Activated CD8-positive, alpha-beta T cell treated with anti-CD3 and anti-CD28 coated beads for 36 hours (primary cell): ENCODE data around the gene PTPRD. TPM values are rescaled to one million over a fixed set of nuclear protein-coding genes. Genes with fewer than 3 reads are reported as not detected.

Source experiments
- ATAC-seq: fragments of 200-7000 bp; cut with Tn5 transposase; one replicate; pipeline ENCODE4 v1.10.0; 2021; ENCODE audit warnings: mild to moderate bottlenecking, moderate library complexity
- CTCF ChIA-PET: fragments of 350-600 bp; sonication (Branson Sonifier 250); formaldehyde crosslinking; loops from one replicate; lab custom pipeline; 2021; ENCODE audit warnings: antibody characterized with exemption; lab: Charles Lee
- POLR2A ChIA-PET: fragments of 350-600 bp; sonication (Branson Sonifier 250); formaldehyde crosslinking; loops from one replicate; lab custom pipeline; 2021; ENCODE audit warnings: antibody characterized with exemption; lab: Charles Lee
- DNase-seq: peaks from one replicate; pipeline ENCODE4 v3.0.0-alpha.2; 2020
- H3K27ac Mint-ChIP-seq: one replicate; pipeline ENCODE4 v1.8.0; 2021; ENCODE audit warnings: mild to moderate bottlenecking, mixed read lengths
- H3K27me3 Mint-ChIP-seq: one replicate; pipeline ENCODE4 v1.8.0; 2021; ENCODE audit warnings: mixed read lengths
- H3K36me3 Mint-ChIP-seq: one replicate; pipeline ENCODE4 v1.8.0; 2021; ENCODE audit warnings: low read depth, mixed read lengths
- H3K4me1 Mint-ChIP-seq: one replicate; pipeline ENCODE4 v1.8.0; 2021; ENCODE audit warnings: low read depth, mixed read lengths
- H3K4me3 Mint-ChIP-seq: one replicate; pipeline ENCODE4 v1.8.0; 2021; ENCODE audit warnings: mild to moderate bottlenecking, moderate library complexity, mixed read lengths
- H3K9me3 Mint-ChIP-seq: one replicate; pipeline ENCODE4 v1.8.0; 2021; ENCODE audit warnings: mixed read lengths
- intact Hi-C: fragments of 100-400 bp; cut with micrococcal nuclease; formaldehyde crosslinking; loops from one replicate; pipeline ENCODE4 v1.10.0; 2022
- total RNA-seq, 2 experiments: library from RNA; stranded (reverse); gene quantifications; one replicate each; pipeline ENCODE4 v1.2.3, GENCODE V29; 2021
- TF ChIP-seq, protein P1 (sequence below): fragments of 200-600 bp; IDR thresholded peaks from one replicate; pipeline ENCODE4 v1.8.0; 2022; ENCODE audit warnings: antibody characterized with exemption, mild to moderate bottlenecking

Gene PTPRD
- total RNA-seq, 2 experiments from 2014 or later: not detected

- TF ChIP-seq, protein P1, sequence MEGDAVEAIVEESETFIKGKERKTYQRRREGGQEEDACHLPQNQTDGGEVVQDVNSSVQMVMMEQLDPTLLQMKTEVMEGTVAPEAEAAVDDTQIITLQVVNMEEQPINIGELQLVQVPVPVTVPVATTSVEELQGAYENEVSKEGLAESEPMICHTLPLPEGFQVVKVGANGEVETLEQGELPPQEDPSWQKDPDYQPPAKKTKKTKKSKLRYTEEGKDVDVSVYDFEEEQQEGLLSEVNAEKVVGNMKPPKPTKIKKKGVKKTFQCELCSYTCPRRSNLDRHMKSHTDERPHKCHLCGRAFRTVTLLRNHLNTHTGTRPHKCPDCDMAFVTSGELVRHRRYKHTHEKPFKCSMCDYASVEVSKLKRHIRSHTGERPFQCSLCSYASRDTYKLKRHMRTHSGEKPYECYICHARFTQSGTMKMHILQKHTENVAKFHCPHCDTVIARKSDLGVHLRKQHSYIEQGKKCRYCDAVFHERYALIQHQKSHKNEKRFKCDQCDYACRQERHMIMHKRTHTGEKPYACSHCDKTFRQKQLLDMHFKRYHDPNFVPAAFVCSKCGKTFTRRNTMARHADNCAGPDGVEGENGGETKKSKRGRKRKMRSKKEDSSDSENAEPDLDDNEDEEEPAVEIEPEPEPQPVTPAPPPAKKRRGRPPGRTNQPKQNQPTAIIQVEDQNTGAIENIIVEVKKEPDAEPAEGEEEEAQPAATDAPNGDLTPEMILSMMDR: no peak
- Mint-ChIP-seq H3K9me3 (no peaks in the 10 kb centered on the region), H3K4me3 (no peak overlapping the region), H3K36me3 (no peaks in the 10 kb centered on the region), H3K27ac (no peak overlapping the region), H3K27me3 (peaks cover 1% of the 10 kb centered on the region), H3K4me1 (no peaks in the 10 kb centered on the region)
- intact Hi-C loops: no loop called here
- POLR2A ChIA-PET: no interaction called here
- DNase-seq (no peak), ATAC-seq (no peak)
- CTCF ChIA-PET: no interaction called here
Observed at GRCh38 chr9:8872802-8873201, 1740.0 kb downstream of the PTPRD start.

DNA sequence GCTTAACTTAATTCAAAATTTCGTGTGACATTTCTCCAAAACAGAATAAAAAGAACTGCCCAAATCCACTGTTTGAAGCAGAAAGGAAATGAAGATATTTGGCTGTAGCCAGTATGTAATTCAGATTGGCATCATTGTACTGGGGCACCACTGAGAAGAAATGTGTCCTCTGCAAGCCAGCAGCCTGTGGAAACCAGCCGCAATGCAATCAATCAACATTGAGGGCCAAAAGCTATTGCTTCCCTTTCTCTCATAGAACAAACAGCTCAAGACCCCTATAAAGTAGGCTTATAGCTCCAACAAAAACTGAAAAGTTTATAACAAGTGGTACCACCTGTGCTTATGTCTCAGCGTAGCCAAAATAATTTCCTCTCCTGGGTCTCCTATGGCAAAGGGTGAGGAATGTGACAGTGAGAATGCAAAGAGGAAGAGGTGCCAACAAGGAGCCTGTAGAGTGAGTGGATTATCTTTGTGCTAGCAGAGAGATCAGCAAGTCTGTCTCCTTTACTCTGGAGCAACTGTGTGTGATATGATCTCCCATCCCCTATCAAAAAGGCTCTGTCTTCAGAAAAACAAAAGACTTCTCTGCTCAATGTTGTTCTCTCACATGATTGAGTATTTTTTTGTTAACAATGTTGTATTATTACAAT, 1740.9 kb downstream of the PTPRD start:
- intact Hi-C loops: no loop called here
- no peaks in the 10 kb centered on the region for H3K36me3 Mint-ChIP-seq
- ChIA-PET CTCF (no interaction called here), POLR2A (no interaction called here)
- H3K4me3 Mint-ChIP-seq: no peak overlapping the region
- H3K27me3 Mint-ChIP-seq: peaks cover 1% of the 10 kb centered on the region
- H3K4me1 Mint-ChIP-seq: no peaks in the 10 kb centered on the region
- H3K9me3 Mint-ChIP-seq: no peaks in the 10 kb centered on the region
- no peak for DNase-seq
- TF ChIP-seq, protein P1: no peak
- no peak for ATAC-seq
- H3K27ac Mint-ChIP-seq: no peak overlapping the region

DNA sequence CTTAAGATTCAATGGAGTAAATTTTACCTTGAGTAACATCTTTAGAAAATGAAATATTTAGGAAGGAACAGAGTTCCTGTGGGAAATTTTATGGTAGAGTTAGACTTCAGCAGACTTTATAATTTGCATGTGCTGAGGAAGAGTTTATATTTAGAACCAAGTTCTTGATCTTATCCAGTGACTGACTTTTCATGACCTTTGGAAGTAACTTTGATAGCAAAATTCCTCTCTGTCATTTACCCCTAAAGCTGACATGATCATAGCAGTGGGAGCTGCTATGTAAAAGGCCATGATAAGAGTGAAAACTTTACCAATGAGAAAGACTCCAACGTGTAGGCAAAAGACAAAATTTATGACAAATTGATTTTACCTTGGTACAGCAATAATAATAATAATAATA, 1741.4 kb downstream of the PTPRD start:
- Mint-ChIP-seq H3K27me3 (peaks cover 1% of the 10 kb centered on the region), H3K4me1 (no peaks in the 10 kb centered on the region), H3K9me3 (no peaks in the 10 kb centered on the region), H3K36me3 (no peaks in the 10 kb centered on the region), H3K4me3 (no peak overlapping the region), H3K27ac (no peak overlapping the region)
- ATAC-seq (no peak), DNase-seq (no peak)
- ChIA-PET CTCF (no interaction called here), POLR2A (no interaction called here)
- TF ChIP-seq, protein P1: no peak
- intact Hi-C loops: no loop called here

- Mint-ChIP-seq H3K36me3 (no peaks in the 10 kb centered on the region), H3K27me3 (peaks cover 1% of the 10 kb centered on the region), H3K9me3 (no peaks in the 10 kb centered on the region), H3K4me3 (no peak overlapping the region), H3K4me1 (no peaks in the 10 kb centered on the region), H3K27ac (no peak overlapping the region)
- TF ChIP-seq, protein P1: no peak
- intact Hi-C loops: no loop called here
- ATAC-seq: no peak
- no peak for DNase-seq
- POLR2A ChIA-PET: no interaction called here
- CTCF ChIA-PET: no interaction called here
Observed at GRCh38 chr9:8869812-8870211, 1743.0 kb downstream of the PTPRD start.

DNA sequence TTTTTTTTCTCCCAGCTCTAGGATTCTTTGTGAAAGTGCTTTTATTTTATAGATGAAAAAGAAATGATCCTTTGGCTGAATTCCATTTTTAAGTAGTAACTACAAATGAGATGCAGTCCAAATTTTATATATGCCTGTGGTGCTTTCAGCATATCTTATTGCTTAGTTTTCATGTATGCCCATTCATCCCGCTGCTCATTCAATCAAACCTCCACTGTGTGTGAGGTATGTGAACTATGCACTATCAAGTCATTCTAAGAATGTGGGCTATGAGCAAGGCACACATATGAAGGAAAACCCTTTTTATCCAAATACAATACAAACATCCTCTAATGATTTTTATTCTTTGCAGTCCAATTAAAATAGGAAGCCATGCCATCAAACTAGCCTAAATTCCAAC, 1744.2 kb downstream of the PTPRD start:
- intact Hi-C loops: no loop called here
- H3K27me3 Mint-ChIP-seq: peaks cover 1% of the 10 kb centered on the region
- no peaks in the 10 kb centered on the region for H3K9me3 Mint-ChIP-seq
- ChIA-PET CTCF (no interaction called here), POLR2A (no interaction called here)
- H3K4me3 Mint-ChIP-seq: no peak overlapping the region
- no peak overlapping the region for H3K27ac Mint-ChIP-seq
- no peaks in the 10 kb centered on the region for H3K36me3 Mint-ChIP-seq
- TF ChIP-seq, protein P1: no peak
- DNase-seq (no peak), ATAC-seq (no peak)
- no peaks in the 10 kb centered on the region for H3K4me1 Mint-ChIP-seq
